OCI-LY3 (cell line): Measurements from ENCODE around the gene JCAD.

ENCODE experiments used
- EZH2phosphoT487 ChIP-seq: fragments of 200-600 bp; shearing (Covaris generic); IDR thresholded peaks from 2 replicates; pipeline ENCODE4 v1.6.1; 2018; ENCODE audit warnings: antibody characterized with exemption, mixed run types, low read depth
- TF ChIP-seq, protein P1 (sequence below): fragments of 200-600, 300-600 bp; sonication (generic); IDR thresholded peaks from 2 replicates; pipeline ENCODE4 v1.5.1; 2014; ENCODE audit warnings: antibody characterized with exemption, low read length, low read depth

DNA sequence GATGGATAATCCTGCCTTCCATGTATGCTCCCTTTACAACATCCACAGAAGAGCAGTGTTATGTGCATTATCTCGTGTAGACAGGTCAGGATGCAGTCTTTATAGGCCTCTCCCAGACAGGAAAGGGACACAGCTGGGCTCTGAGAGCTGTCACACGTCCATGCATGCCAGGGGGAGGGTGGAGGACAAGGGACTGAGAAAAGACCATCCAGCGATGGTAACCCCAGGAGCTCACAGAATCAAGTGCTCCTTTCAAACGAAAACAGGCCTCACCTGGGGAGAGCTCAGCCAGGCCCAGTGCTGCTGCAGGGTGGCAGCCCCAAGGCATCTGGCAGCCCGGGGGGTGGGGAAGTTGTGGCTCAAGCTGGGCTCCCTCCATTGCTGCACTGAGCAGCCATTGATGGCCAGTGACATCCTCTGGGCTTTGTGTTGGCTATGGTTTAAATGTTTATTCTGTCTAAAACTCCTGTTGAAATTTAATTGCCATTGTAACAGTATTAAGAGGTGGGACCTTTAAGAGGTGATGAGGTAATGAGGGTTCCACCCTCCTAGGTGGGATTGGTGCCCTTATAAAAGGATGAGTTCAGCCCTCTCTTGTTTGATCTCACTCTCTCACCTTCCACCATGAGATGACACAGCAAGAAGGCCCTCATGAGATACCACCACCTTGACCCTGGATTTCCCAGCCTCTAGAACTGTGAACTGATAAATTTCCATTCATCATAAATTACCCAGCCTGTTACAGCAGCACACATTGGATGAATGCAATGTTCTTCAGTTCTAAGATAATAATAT is 15.7 kb downstream of the JCAD start:
- TF ChIP-seq, protein P1, sequence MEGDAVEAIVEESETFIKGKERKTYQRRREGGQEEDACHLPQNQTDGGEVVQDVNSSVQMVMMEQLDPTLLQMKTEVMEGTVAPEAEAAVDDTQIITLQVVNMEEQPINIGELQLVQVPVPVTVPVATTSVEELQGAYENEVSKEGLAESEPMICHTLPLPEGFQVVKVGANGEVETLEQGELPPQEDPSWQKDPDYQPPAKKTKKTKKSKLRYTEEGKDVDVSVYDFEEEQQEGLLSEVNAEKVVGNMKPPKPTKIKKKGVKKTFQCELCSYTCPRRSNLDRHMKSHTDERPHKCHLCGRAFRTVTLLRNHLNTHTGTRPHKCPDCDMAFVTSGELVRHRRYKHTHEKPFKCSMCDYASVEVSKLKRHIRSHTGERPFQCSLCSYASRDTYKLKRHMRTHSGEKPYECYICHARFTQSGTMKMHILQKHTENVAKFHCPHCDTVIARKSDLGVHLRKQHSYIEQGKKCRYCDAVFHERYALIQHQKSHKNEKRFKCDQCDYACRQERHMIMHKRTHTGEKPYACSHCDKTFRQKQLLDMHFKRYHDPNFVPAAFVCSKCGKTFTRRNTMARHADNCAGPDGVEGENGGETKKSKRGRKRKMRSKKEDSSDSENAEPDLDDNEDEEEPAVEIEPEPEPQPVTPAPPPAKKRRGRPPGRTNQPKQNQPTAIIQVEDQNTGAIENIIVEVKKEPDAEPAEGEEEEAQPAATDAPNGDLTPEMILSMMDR, result no peak
- no peak for TF ChIP-seq EZH2phosphoT487
